GM12878 (cell line): Measurements from ENCODE around the gene ZNF736. TPM values are rescaled to one million over a fixed set of nuclear protein-coding genes. Genes with fewer than 3 reads are reported as not detected.
A peak's percentile ranks its signal among the peaks of the same experiment; 100 is the strongest.

ENCODE experiments used
- ATAC-seq: fragments of 200-7000 bp; cut with Tn5 transposase; 3 replicates; pipeline ENCODE4 v1.9.1; 2020; ENCODE audit warnings: mild to moderate bottlenecking, moderate library complexity
- BruUV-seq: library from RNA; stranded (reverse); fragments of 400-500 nt; replicated peaks from 2 replicates; lab custom pipeline; 2021; lab: Mats Ljungman, UMichigan
- CTCF ChIA-PET: fragments of 300-600 bp; sonication (Branson Sonifier 250); formaldehyde crosslinking; extraction: SDS; loops from one replicate; lab custom pipeline; 2021; ENCODE audit warnings: inconsistent platforms; lab: Yijun Ruan, JAX
- POLR2A ChIA-PET: fragments of 350-600 bp; formaldehyde crosslinking; extraction: SDS; loops from one replicate; lab custom pipeline; 2021; ENCODE audit warnings: inconsistent platforms; lab: Charles Lee
- RAD21 ChIA-PET: fragments of 300-600 bp; sonication (Branson Sonifier 250); formaldehyde crosslinking; loops from one replicate; lab custom pipeline; 2023; ENCODE audit warnings: antibody characterized with exemption; ENCODE audit not compliant: unreplicated experiment; lab: Charles Lee
- SMC1A ChIA-PET: fragments of 300-600 bp; sonication (Branson Sonifier 250); formaldehyde crosslinking; loops from one replicate; lab custom pipeline; 2023; ENCODE audit not compliant: unreplicated experiment, uncharacterized antibody; lab: Charles Lee
- DNase-seq: peaks from one replicate; pipeline ENCODE4 v3.0.0-alpha.2; 2011; ENCODE audit warnings: low read depth, low spot score
- FAIRE-seq: peaks from 3 replicates; lab custom pipeline; 2011; peaks lifted over from hg19 to GRCh38; lab: Jason Lieb, UNC
- H2AFZ ChIP-seq: 2 replicates; pipeline ENCODE4 v1.6.0; 2011; ENCODE audit warnings: low read depth, low read length, control low read depth; ENCODE audit not compliant: control insufficient read depth
- H3K27ac ChIP-seq: 2 replicates; pipeline ENCODE4 v1.5.1; 2011; ENCODE audit warnings: control low read depth; ENCODE audit not compliant: control insufficient read depth, insufficient read depth
- H3K27me3 ChIP-seq, 2 experiments: replicated peaks in 1 of 2; 2 replicates each; pipeline versions ENCODE4 v1.6.0 to v1.6.1; 2011; ENCODE audit warnings: low read length in 1 of 2; ENCODE audit not compliant: control insufficient read depth in 2 of 2, insufficient read depth in 2 of 2
- H3K36me3 ChIP-seq, 2 experiments: 2 replicates each; pipeline ENCODE4 v1.5.1; 2011; ENCODE audit warnings: low read length in 1 of 2; ENCODE audit not compliant: control insufficient read depth in 2 of 2, insufficient read depth in 2 of 2
- H3K4me1 ChIP-seq: 2 replicates; pipeline ENCODE4 v1.6.1; 2011; ENCODE audit warnings: mild to moderate bottlenecking, low read length, moderate library complexity, mixed read lengths; ENCODE audit not compliant: control insufficient read depth, insufficient read depth
- H3K4me2 ChIP-seq: 2 replicates; pipeline ENCODE4 v1.6.0; 2011; ENCODE audit warnings: control low read depth; ENCODE audit not compliant: control insufficient read depth, insufficient read depth
- H3K4me3 ChIP-seq: fragments of 200-600 bp; sonication (generic); 2 replicates; pipeline ENCODE4 v1.5.1; 2016
- H3K79me2 ChIP-seq: 2 replicates; pipeline ENCODE4 v1.6.0; 2011; ENCODE audit warnings: low read length; ENCODE audit not compliant: control insufficient read depth, insufficient read depth
- H3K9ac ChIP-seq: 2 replicates; pipeline ENCODE4 v1.8.0; 2011; ENCODE audit warnings: low read length, control low read depth, mixed read lengths; ENCODE audit not compliant: control insufficient read depth, insufficient read depth
- H3K9me3 ChIP-seq: replicated peaks from 3 replicates; pipeline ENCODE4 v1.5.1; 2011; ENCODE audit warnings: mild to moderate bottlenecking, low read length; ENCODE audit not compliant: control insufficient read depth, insufficient read depth
- H4K20me1 ChIP-seq: 2 replicates; pipeline ENCODE4 v1.6.0; 2011; ENCODE audit not compliant: control insufficient read depth, insufficient read depth
- ATF3 ChIP-seq: IDR thresholded peaks from 2 replicates; pipeline ENCODE4 v1.6.1; 2011; ENCODE audit warnings: low read depth, mild to moderate bottlenecking, low read length, moderate library complexity, borderline replicate concordance; ENCODE audit errors: extremely low read depth
- CBFB ChIP-seq: IDR thresholded peaks from 2 replicates; pipeline ENCODE4 v1.6.1; 2016; ENCODE audit warnings: antibody characterized with exemption, low read depth
- IKZF2 ChIP-seq, 2 experiments: fragments of 450-650 bp; IDR thresholded peaks; 2 replicates each; pipeline ENCODE4 v1.6.1; 2017; ENCODE audit warnings: mild to moderate bottlenecking in 2 of 2, moderate library complexity in 2 of 2
- PBX3 ChIP-seq: IDR thresholded peaks from 2 replicates; pipeline ENCODE4 v1.6.1; 2011; ENCODE audit warnings: mild to moderate bottlenecking, low read depth, low read length, moderate library complexity; ENCODE audit not compliant: insufficient replicate concordance
- RAD21 ChIP-seq: IDR thresholded peaks from 2 replicates; pipeline ENCODE4 v1.6.1; 2011; ENCODE audit warnings: mild to moderate bottlenecking, low read depth, low read length, moderate library complexity; ENCODE audit not compliant: insufficient read depth
- SKIL ChIP-seq: fragments of 450-650 bp; IDR thresholded peaks from 2 replicates; pipeline ENCODE4 v1.6.1; 2017; ENCODE audit warnings: mild to moderate bottlenecking, low read depth, inconsistent platforms; ENCODE audit not compliant: poor library complexity, severe bottlenecking
- ZBTB4 ChIP-seq: fragments of 450-650 bp; formaldehyde crosslinking; IDR thresholded peaks from 2 replicates; pipeline ENCODE4 v1.4.0; 2022; ENCODE audit warnings: mild to moderate bottlenecking, moderate library complexity
- ZNF622 ChIP-seq: fragments of 450-650 bp; IDR thresholded peaks from 2 replicates; pipeline ENCODE4 v1.6.1; 2017; ENCODE audit warnings: mild to moderate bottlenecking, inconsistent platforms
- ZZZ3 ChIP-seq: IDR thresholded peaks from 2 replicates; pipeline ENCODE4 v1.6.1; 2011; ENCODE audit warnings: low read depth; ENCODE audit not compliant: control insufficient read depth, insufficient read length
- WGBS: methylation state at CpG from one replicate; pipeline ENCODE4 v1.1.6; 2016; ENCODE audit warnings: low lambda C conversion rate; ENCODE audit not compliant: insufficient replicate concordance, insufficient coverage; ENCODE audit errors: missing lambda C conversion rate; 5-methylcytosine and 5-hydroxymethylcytosine counted together
- in situ Hi-C: fragments of 300-500 bp; cut with MboI; formaldehyde crosslinking; loops from 9 replicates; pipeline ENCODE4 v1.14.3; 2018; ENCODE audit warnings: mixed read lengths
- intact Hi-C: fragments of 100-400 bp; cut with micrococcal nuclease; formaldehyde crosslinking; loops from one replicate; pipeline ENCODE4 v1.14.2; 2022; ENCODE audit not compliant: unreplicated experiment
- polyA plus RNA-seq, 11 experiments: library from polyadenylated mRNA; depleted of rRNA in 4 of 11; unstranded in 6 of 11; stranded (reverse) in 5 of 11; fragments of >200 nt; fragmentation: Nextera tagmentation in 4 of 11; fragmentation: Illumina TruSeq in 1 of 11; extraction: Ambion mirVana in 4 of 11; extraction: Trizol in 1 of 11; gene quantifications; 1 replicate in 1 of 11; 2 replicates in 10 of 11; pipeline versions ENCODE4 v1.2.1 to v1.2.3, GENCODE V29; 2011 to 2016; ENCODE audit warnings: inconsistent platforms in 2 of 11, missing spikeins in 2 of 11, low read depth in 1 of 11
- total RNA-seq, 4 experiments: library from RNA; depleted of rRNA in 3 of 4; stranded (reverse); fragments of >200 nt in 3 of 4; fragmentation: Illumina TruSeq in 1 of 4; extraction: Trizol in 1 of 4; gene quantifications; 2 replicates each; pipeline versions ENCODE4 v1.2.1 to v1.2.3, GENCODE V29; 2013 to 2021
- TF ChIP-seq, protein P1 (sequence below): fragments of 450-650 bp; IDR thresholded peaks from 2 replicates; pipeline ENCODE4 v1.6.1; 2018; ENCODE audit warnings: borderline replicate concordance, mild to moderate bottlenecking; ENCODE audit not compliant: partially characterized antibody

ZNF736 gene
- total and polyA plus RNA-seq, 10 of the 15 experiments (the other 5 are each of a cell fraction or from before 2014, with no cell fraction given), result 1.9 to 22.5 (median 9.2) TPM

DNA sequence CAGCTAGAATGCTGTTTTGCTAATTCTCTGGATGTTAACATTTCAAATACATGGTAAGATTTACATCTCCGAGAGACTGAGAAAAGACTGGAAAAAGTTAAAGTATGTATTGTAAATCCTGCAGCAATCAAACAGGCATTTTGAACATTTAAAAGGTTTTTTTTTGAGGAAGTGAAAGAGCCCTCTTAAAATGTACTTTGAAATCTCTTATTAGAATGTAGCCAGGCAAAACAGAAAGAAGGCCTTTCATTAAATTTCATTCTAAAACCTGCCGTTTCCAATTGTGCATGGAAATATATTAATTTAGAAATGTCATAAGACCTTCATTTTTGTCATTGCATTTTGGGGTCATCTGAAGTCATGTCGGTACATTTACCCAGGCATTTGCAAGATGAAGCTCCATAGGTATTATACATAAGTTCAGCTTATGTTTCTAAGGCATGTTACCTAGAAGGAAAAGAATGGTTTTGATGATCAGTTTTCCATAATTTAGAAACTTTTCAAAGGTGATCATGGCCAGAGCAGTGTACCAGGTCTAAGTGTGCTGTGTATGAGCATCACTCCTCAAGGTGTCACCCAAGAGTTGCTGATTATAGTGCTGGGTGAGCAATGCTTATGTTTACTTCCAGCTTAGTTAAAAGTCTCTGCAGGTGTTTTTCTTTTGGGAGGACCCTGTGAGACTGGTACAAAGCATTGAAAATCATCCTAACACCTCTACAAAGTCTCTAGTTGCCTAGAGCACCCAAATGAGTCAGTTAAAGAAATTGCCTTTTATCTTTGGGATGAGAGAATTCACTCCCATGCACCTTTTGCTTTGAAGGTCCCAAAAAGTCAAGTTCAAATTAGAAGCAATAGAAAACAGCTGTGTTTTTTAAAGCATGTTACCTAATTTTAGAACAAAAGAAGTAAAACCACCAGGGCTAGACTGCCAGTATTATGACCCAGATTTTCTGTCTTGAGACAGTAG is 7.1 kb downstream of the ZNF736 start:
- WGBS, result 65% methylated on average over 3 of the region's 3 CpGs
- TF ChIP-seq IKZF2 (IDR thresholded peaks at IDR 0.05) (no peak), CBFB (no peak), PBX3 (no peak), ZZZ3 (no peak), ZNF622 (no peak), ZBTB4 (CRISPR knock-in tag) (no peak), SKIL (no peak), ATF3 (no peak), RAD21 (0 out of 2 replicates have a peak, but pooled peaks have one; percentile 32)
- TF ChIP-seq, protein P1, sequence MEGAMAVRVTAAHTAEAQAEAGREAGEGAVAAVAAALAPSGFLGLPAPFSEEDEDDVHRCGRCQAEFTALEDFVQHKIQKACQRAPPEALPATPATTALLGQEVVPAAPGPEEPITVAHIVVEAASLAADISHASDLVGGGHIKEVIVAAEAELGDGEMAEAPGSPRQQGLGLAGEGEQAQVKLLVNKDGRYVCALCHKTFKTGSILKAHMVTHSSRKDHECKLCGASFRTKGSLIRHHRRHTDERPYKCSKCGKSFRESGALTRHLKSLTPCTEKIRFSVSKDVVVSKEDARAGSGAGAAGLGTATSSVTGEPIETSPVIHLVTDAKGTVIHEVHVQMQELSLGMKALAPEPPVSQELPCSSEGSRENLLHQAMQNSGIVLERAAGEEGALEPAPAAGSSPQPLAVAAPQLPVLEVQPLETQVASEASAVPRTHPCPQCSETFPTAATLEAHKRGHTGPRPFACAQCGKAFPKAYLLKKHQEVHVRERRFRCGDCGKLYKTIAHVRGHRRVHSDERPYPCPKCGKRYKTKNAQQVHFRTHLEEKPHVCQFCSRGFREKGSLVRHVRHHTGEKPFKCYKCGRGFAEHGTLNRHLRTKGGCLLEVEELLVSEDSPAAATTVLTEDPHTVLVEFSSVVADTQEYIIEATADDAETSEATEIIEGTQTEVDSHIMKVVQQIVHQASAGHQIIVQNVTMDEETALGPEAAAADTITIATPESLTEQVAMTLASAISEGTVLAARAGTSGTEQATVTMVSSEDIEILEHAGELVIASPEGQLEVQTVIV, result no peak

More for the DNA sequence above, 7.1 kb downstream of the ZNF736 start:
- Histone ChIP-seq H3K27ac (no peak overlapping the region), H3K4me1 (no peaks in the 10 kb centered on the region), H2AFZ (no peak overlapping the region), H3K9me3 (peaks cover 16% of the 10 kb centered on the region), H3K4me3 (no peak overlapping the region), H3K27me3 (no peaks in the 10 kb centered on the region), H3K9ac (no peak overlapping the region), H3K79me2 (peaks cover 24% of the 10 kb centered on the region), H3K36me3 (peaks cover 0 to under 1% of the 10 kb centered on the region in 2 experiments; a peak in 1 of 4 replicates), H3K4me2 (0 out of 2 replicates have a peak overlapping the region, but pooled peaks have one; percentile 33), H4K20me1 (no peaks in the 10 kb centered on the region)
- DNase-seq (no peak), FAIRE-seq (no peak), ATAC-seq (peak; percentile 75)
- CTCF ChIA-PET, result interaction anchor here (0.6 to 2.8 kb wide), 11 partner anchors 8 to 630 kb away, joined by 3 to 8 read pairs (median 3); partner anchors contain the start of gene ZNF680
- SMC1A ChIA-PET, result interaction anchor here (0.7 to 1.9 kb wide), 10 partner anchors 9 to 474 kb away, joined by 3 to 12 read pairs (median 4); partner anchors contain the start of gene ZNF680
- RAD21 ChIA-PET, result interaction anchor here (0.9 to 3.2 kb wide), 9 partner anchors 13 to 346 kb away, joined by 3 to 23 read pairs (median 5); partner anchors contain the start of genes ZNF107 and ZNF680
- intact Hi-C loops, result loop anchor here (10.0 kb wide), 2 partner anchors 194 to 474 kb away; partner anchors contain the start of gene ZNF138
- BruUV-seq, result no TSS peak
- POLR2A ChIA-PET, result interaction anchor here (0.8 to 2.4 kb wide), 2 partner anchors 14 to 242 kb away, joined by 3 to 11 read pairs; partner anchors contain the start of gene ZNF680
- in situ Hi-C loops, result no loop called here
